Adipocyte (in vitro differentiated cells): ENCODE measurements around the gene CCSAP.
"Not testable (repeated sequence)": the region's sequence is repeated elsewhere in the genome, so short reads cannot be mapped to it uniquely, and the experiment has no call there.

ENCODE experiments used
- DNase-seq: peaks from one replicate; pipeline ENCODE4 v3.0.0-alpha.2; 2015; ENCODE audit warnings: low read depth
- H3K27me3 ChIP-seq: replicated peaks from 2 replicates; pipeline ENCODE4 v1.7.0; 2013; ENCODE audit warnings: mild to moderate bottlenecking, low read length, moderate library complexity; ENCODE audit not compliant: control insufficient read depth, insufficient read depth
- H3K36me3 ChIP-seq: 2 replicates; pipeline ENCODE4 v1.7.0; 2013; ENCODE audit warnings: low read length, mild to moderate bottlenecking, moderate library complexity; ENCODE audit not compliant: control insufficient read depth, insufficient read depth, severe bottlenecking
- H3K4me1 ChIP-seq: 2 replicates; pipeline ENCODE4 v1.7.0; 2013; ENCODE audit warnings: mild to moderate bottlenecking, low read length, moderate library complexity; ENCODE audit not compliant: control insufficient read depth, insufficient read depth
- H3K4me3 ChIP-seq: 2 replicates; pipeline ENCODE4 v1.7.0; 2013; ENCODE audit warnings: mild to moderate bottlenecking, low read length, moderate library complexity
- H3K9ac ChIP-seq: 2 replicates; pipeline ENCODE4 v1.7.0; 2013; ENCODE audit warnings: mild to moderate bottlenecking, low read length, moderate library complexity
- H3K9me3 ChIP-seq: 2 replicates; pipeline ENCODE4 v1.7.0; 2013; ENCODE audit warnings: mild to moderate bottlenecking, low read length, moderate library complexity; ENCODE audit not compliant: control insufficient read depth

The CCSAP gene

DNA sequence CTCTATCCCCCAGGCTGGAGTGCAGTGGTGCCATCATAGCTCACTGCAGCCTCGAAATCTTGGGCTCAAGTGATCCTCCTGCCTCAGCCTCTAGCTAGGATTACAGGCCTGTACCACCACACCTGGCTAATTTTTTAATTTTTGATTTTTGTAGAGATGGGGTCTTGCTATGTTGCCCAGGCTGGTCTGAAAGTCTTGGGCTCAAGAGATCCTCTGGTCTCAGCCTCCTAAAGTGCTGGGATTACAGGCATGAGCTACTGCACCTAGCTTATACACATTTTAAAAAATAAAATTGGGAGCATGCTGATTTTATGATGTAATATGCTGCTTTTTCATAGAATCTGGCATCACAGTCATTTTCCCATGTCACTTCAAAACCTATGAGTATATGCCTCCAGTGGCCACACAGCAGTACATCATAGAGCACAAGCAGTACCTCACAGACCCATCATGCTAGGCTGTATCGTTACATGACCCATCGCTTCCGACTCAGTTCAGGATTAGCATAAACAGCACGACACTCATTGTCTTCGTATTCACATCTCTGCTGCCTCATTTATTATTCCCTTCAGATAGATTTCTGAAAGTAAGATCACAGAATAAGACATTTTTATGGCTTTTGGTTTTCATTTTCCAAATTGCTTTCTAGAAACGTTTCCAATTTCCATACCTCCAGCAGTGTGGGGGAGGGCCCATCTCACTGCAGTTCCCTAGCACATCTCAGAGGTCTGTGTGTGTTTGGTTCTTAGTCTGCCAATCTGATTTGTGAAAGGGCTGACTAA is 35.9 kb upstream of the CCSAP start:
- H3K4me1 ChIP-seq = no peaks in the 10 kb centered on the region
- no peak overlapping the region for H3K9ac ChIP-seq
- peaks cover 14% of the 10 kb centered on the region for H3K27me3 ChIP-seq
- no peak for DNase-seq
- H3K9me3 ChIP-seq = no peaks in the 10 kb centered on the region
- H3K36me3 ChIP-seq = no peaks in the 10 kb centered on the region
- H3K4me3 ChIP-seq = no peak overlapping the region

DNA sequence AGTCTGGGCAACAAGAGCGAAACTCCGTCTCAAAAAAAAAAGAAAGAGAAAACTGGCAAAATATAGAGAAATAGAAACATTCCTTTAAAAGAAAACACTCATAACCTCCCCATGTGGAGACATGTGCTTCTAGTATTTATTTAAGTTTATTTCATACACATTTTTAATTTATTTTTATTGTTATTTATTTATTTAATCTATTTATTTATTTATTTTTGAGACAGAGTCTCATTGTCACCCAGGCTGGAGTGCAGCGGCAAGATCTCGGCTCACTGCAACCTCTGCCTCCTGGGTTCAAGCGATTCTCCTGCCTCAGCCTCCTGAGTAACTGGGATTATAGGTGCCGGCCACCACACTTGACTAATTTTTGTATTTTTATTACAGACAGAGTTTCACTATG is 35.2 kb upstream of the CCSAP start:
- not testable (repeated sequence) for DNase-seq, H3K36me3 ChIP-seq, H3K9ac ChIP-seq, H3K4me3 ChIP-seq, H3K4me1 ChIP-seq, H3K9me3 ChIP-seq
- H3K27me3 ChIP-seq = peaks cover 19% of the 10 kb centered on the region

DNA sequence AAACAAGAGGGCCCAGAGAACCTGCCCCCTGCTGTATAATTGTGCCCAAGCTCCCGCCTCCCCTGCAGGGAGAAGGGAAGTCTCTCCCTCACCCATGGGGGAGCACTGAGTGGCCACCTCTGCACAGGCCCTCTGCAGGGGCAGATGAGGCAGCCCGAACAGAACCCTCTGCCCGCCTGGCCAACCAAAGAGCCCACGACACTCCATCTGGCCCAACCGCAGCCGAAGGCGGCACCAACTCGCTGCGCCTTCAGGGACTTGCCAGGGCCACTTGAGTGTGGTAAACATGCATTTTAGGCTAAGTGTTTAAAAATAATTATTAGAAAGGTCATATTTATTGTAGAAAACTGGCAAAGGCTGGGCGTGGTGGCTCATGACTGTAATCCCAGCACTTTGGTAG is 34.6 kb upstream of the CCSAP start:
- Histone ChIP-seq H3K4me1 (no peaks in the 10 kb centered on the region), H3K4me3 (no peak overlapping the region), H3K9ac (no peak overlapping the region), H3K36me3 (no peaks in the 10 kb centered on the region), H3K9me3 (no peaks in the 10 kb centered on the region), H3K27me3 (peaks cover 20% of the 10 kb centered on the region)
- DNase-seq = no peak

DNA sequence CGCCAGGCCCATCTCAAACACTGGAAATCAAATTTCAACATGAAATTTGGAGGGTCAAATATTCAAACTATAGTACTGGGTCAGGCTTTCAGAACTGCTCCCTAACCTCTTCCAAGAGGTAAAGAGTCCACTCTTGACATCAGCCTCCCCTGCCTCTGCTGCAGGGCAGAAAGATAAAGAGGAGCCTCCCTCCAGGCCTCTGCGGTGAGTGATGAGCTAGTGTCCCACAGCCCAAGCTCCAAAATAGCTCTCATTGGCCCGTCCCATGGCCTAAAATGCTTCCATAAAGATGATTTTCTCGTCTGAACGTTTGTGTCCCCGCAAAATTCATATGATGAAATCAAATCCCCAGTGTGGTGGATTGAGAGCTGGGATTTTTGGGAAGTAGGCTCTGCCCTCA is 33.7 kb upstream of the CCSAP start:
- H3K36me3 ChIP-seq = no peaks in the 10 kb centered on the region
- no peak overlapping the region for H3K9ac ChIP-seq
- no peaks in the 10 kb centered on the region for H3K9me3 ChIP-seq
- no peak overlapping the region for H3K4me3 ChIP-seq
- H3K4me1 ChIP-seq = no peaks in the 10 kb centered on the region
- no peak for DNase-seq
- H3K27me3 ChIP-seq = peaks cover 20% of the 10 kb centered on the region

DNA sequence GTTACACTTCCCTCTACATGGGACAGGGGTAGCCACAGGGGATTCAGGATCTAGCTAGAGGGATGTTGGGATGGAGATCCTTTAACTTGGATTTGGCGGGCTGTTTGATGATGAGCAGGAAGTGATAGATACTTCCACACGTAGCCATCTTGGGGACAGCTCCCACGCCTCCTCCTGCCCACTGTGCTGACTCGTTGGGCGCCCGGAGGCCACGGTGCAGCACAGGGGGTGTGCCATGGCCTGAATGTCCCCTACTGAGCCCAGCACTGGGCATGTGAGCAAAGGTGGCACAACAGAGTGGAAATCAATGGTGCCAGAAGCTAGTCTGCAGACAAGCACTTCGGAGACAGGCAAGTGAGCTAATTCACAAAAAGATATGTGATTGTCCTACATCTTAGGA is 31.6 kb upstream of the CCSAP start:
- no peaks in the 10 kb centered on the region for H3K4me1 ChIP-seq
- DNase-seq = no peak
- no peaks in the 10 kb centered on the region for H3K9me3 ChIP-seq
- H3K4me3 ChIP-seq = no peak overlapping the region
- no peak overlapping the region for H3K9ac ChIP-seq
- no peaks in the 10 kb centered on the region for H3K36me3 ChIP-seq
- H3K27me3 ChIP-seq = peaks cover 24% of the 10 kb centered on the region

DNA sequence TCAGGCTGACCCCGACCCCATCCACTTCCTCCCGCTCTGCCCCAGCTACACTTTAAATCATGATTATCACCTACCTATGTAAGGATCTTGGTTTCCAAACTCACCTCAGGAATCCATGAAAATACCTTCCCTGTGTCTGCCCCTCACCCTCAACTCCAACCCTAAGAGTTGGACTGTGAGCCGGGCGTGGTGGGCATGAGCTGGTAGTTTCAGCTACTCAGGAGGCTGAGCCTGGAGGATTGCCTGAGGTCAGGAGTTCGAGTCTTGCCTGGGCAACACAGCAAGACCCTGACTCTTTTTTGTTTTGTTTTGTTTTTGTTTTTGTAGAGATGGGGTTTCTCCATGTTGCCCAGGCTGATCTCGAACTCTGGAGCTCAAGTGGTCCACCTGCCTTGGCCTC is 30.5 kb upstream of the CCSAP start:
- H3K9ac ChIP-seq = no peak overlapping the region
- H3K9me3 ChIP-seq = no peaks in the 10 kb centered on the region
- DNase-seq = no peak
- peaks cover 24% of the 10 kb centered on the region for H3K27me3 ChIP-seq
- H3K4me3 ChIP-seq = no peak overlapping the region
- no peaks in the 10 kb centered on the region for H3K36me3 ChIP-seq
- no peaks in the 10 kb centered on the region for H3K4me1 ChIP-seq

DNA sequence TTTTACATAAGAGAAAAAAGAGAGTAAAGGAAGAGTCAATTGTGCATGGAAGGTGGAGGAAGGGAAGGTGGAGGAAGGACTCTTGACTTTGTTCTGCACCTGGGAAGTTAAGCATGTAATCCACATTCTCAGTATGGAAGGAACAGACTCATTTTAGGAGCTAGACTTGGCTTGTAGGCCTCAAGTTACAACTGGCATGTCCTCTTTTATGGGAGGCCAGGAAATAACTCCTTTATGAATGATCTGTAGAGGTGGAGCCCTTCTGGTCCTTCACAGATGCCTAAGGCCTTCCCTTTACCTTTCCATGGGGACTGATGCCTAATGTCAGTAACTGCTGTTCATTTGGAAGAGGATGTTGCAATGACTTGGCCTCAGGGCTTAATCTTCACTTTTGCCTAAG is 29.4 kb upstream of the CCSAP start:
- H3K4me3 ChIP-seq = no peak overlapping the region
- DNase-seq = no peak
- no peaks in the 10 kb centered on the region for H3K36me3 ChIP-seq
- H3K27me3 ChIP-seq = peaks cover 24% of the 10 kb centered on the region
- no peaks in the 10 kb centered on the region for H3K4me1 ChIP-seq
- no peak overlapping the region for H3K9ac ChIP-seq
- H3K9me3 ChIP-seq = no peaks in the 10 kb centered on the region

DNA sequence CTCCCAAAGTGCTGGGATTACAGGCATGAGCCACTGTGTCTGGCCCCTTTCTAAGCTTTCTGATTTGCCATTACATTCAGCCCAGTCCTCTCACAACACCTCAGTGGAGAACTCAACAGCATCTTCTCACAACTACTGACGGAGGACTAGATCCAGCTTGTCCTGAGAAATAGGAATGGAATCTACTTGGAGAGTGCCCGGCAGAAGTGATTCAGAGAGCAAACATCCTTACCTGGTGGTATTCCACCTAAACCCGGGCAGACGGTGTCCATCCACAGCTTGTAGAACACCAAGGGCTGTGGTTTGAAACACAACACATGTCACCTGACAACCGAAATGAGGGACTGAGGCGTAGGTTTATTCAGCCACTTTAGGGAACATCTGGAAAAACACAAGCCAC is 28.8 kb upstream of the CCSAP start:
- Histone ChIP-seq H3K4me1 (no peaks in the 10 kb centered on the region), H3K9me3 (no peaks in the 10 kb centered on the region), H3K9ac (no peak overlapping the region), H3K4me3 (no peak overlapping the region), H3K36me3 (no peaks in the 10 kb centered on the region), H3K27me3 (peaks cover 24% of the 10 kb centered on the region)
- DNase-seq = no peak

DNA sequence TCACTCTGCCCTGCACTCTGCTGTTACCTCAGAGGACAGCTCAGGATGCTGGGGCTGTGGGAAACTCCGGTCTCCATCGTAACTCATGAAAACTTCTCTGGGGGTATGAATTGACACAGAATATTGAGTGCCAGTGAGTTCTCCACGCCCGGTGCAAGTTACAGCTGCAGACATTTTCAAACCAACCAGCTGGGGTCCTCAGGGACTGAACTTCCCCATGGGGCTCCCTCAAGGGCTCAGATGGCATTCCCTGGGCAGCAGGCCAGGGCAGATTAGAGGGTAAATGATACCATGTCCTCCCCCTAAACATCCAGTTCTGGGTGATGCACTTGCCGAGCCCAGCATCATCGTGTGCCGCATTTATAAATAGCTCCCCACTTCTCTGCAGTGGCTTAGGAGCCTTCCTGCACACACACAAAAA is 27.8 kb upstream of the CCSAP start:
- Histone ChIP-seq H3K9me3 (no peaks in the 10 kb centered on the region), H3K27me3 (peaks cover 24% of the 10 kb centered on the region)
- DNase-seq = no peak

DNA sequence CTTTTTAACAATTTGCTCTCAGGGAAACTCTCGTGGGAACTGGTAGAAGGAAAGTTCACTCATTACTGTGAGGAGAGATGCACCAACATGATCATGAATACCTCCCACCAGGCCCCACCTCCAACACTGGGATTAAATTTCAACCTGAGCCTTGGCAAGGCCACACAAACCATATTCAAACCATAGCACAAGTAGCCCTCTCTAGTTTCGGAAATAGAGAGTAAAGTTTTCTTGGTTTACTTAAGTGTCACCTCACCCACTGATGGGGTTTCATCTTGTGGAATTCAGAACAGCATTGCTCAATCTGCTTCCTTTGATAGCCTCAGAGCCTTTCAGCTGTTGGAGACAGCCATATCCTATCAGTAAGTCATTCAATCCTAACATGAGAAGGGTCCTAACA is 25.5 kb upstream of the CCSAP start:
- no peak for DNase-seq
- no peak overlapping the region for H3K4me3 ChIP-seq
- no peaks in the 10 kb centered on the region for H3K4me1 ChIP-seq
- no peak overlapping the region for H3K9ac ChIP-seq
- peaks cover 30% of the 10 kb centered on the region for H3K27me3 ChIP-seq
- no peaks in the 10 kb centered on the region for H3K36me3 ChIP-seq
- no peaks in the 10 kb centered on the region for H3K9me3 ChIP-seq

More for the DNA sequence above, 27.8 kb upstream of the CCSAP start:
- no peaks in the 10 kb centered on the region for H3K4me1 ChIP-seq
- no peak overlapping the region for H3K4me3 ChIP-seq
- H3K9ac ChIP-seq = no peak overlapping the region
- H3K36me3 ChIP-seq = no peaks in the 10 kb centered on the region

DNA sequence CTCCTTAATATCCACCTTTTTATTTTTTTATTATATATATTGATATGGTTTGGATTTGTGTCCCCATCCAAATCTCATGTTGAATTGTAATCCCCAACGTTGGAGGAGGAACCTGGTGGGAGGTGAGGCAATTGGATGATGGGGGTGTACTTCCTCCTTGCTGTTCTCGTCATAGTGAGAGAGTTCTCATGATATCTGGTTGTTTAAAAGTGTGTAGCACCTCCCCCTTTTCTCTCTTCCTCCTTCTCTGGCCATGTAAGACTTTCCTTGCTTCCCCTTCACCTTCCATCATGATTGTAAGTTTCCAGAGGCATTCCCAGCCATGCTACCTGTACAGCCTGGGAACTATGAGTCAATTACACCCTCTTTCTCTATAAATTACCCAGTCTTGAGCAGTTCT is 22.7 kb upstream of the CCSAP start:
- no peak for DNase-seq
- Histone ChIP-seq H3K36me3 (no peaks in the 10 kb centered on the region), H3K4me3 (no peak overlapping the region), H3K9ac (no peak overlapping the region), H3K4me1 (no peaks in the 10 kb centered on the region), H3K27me3 (peaks cover 25% of the 10 kb centered on the region), H3K9me3 (no peaks in the 10 kb centered on the region)
